HEK293 (cell line): ENCODE data around the gene ZC3H8.

Experiments
- CTCF ChIA-PET: fragments of 350-600 bp; formaldehyde crosslinking; extraction: SDS; loops from one replicate; lab custom pipeline; 2021; ENCODE audit warnings: antibody characterized with exemption; lab: Yijun Ruan, JAX
- POLR2A ChIA-PET: fragments of 300-600 bp; formaldehyde crosslinking; extraction: SDS; loops from one replicate; lab custom pipeline; 2020; ENCODE audit warnings: antibody characterized with exemption, inconsistent platforms; lab: Yijun Ruan, JAX
- H3K27ac ChIP-seq: fragments of 200-500 bp; sonication (Bioruptor generic); 2 replicates; pipeline ENCODE4 v1.5.1; 2014; ENCODE audit warnings: low read depth, low read length, control low read depth, inconsistent platforms; ENCODE audit errors: extremely low read depth
- H3K36me3 ChIP-seq, 2 experiments: fragments of 200-500 bp in 1 of 2; sonication (Bioruptor generic) in 1 of 2; 1 replicate in 1 of 2; 2 replicates in 1 of 2; pipeline ENCODE4 v1.5.1; 2014 to 2017; ENCODE audit warnings: inconsistent platforms in 2 of 2, low read length in 2 of 2; ENCODE audit not compliant: control insufficient read depth in 2 of 2, insufficient read depth in 1 of 2
- H3K4me1 ChIP-seq: fragments of 200-500 bp; sonication (Bioruptor generic); 2 replicates; pipeline ENCODE4 v1.5.1; 2014; ENCODE audit warnings: mild to moderate bottlenecking, low read length, inconsistent platforms; ENCODE audit not compliant: control insufficient read depth, insufficient read depth
- H3K4me3 ChIP-seq: 2 replicates; pipeline ENCODE4 v1.5.1; 2011; ENCODE audit warnings: low read depth, mild to moderate bottlenecking, control low read depth, low read length, moderate library complexity
- H3K9me3 ChIP-seq: fragments of 200-500 bp; sonication (Bioruptor generic); 2 replicates; pipeline ENCODE4 v1.5.1; 2014; ENCODE audit warnings: low read depth, low read length, inconsistent platforms; ENCODE audit not compliant: control insufficient read depth, insufficient read depth
- BCL11B ChIP-seq: fragments of 450-650 bp; formaldehyde crosslinking; IDR thresholded peaks from 2 replicates; pipeline ENCODE4 v1.5.1; 2016; ENCODE audit warnings: low read depth, missing biosample characterization, missing genetic modification characterization
- GLIS2 ChIP-seq: fragments of 450-650 bp; formaldehyde crosslinking; IDR thresholded peaks from 2 replicates; pipeline ENCODE4 v1.5.1; 2016; ENCODE audit warnings: missing biosample characterization, missing genetic modification characterization
- HIC1 ChIP-seq: fragments of 450-650 bp; formaldehyde crosslinking; IDR thresholded peaks from 2 replicates; pipeline ENCODE4 v1.5.1; 2016; ENCODE audit warnings: missing biosample characterization, missing genetic modification characterization
- KLF1 ChIP-seq: fragments of 450-650 bp; formaldehyde crosslinking; IDR thresholded peaks from 2 replicates; pipeline ENCODE4 v1.5.1; 2016; ENCODE audit warnings: missing biosample characterization, missing genetic modification characterization
- KLF17 ChIP-seq: fragments of 450-650 bp; formaldehyde crosslinking; IDR thresholded peaks from 2 replicates; pipeline ENCODE4 v1.5.1; 2016; ENCODE audit warnings: missing biosample characterization, missing genetic modification characterization
- SCRT1 ChIP-seq: fragments of 450-650 bp; formaldehyde crosslinking; IDR thresholded peaks from 2 replicates; pipeline ENCODE4 v1.5.1; 2016; ENCODE audit warnings: missing biosample characterization, missing genetic modification characterization, borderline replicate concordance
- ZBTB21 ChIP-seq: fragments of 450-650 bp; formaldehyde crosslinking; IDR thresholded peaks from 2 replicates; pipeline ENCODE4 v1.5.1; 2017; ENCODE audit warnings: missing biosample characterization, missing genetic modification characterization
- ZBTB26 ChIP-seq: fragments of 450-650 bp; formaldehyde crosslinking; optimal IDR thresholded peaks from 2 replicates; pipeline ENCODE3; 2016; ENCODE audit warnings: missing biosample characterization, mild to moderate bottlenecking, missing genetic modification characterization
- ZNF121 ChIP-seq: fragments of 450-650 bp; formaldehyde crosslinking; IDR thresholded peaks from 2 replicates; pipeline ENCODE4 v1.5.1; 2016; ENCODE audit warnings: missing biosample characterization, missing genetic modification characterization
- ZNF133 ChIP-seq: fragments of 450-650 bp; formaldehyde crosslinking; IDR thresholded peaks from 2 replicates; pipeline ENCODE4 v1.5.1; 2016; ENCODE audit warnings: missing biosample characterization, missing genetic modification characterization
- ZNF148 ChIP-seq: fragments of 450-650 bp; formaldehyde crosslinking; IDR thresholded peaks from 2 replicates; pipeline ENCODE4 v1.5.0; 2017; ENCODE audit warnings: missing biosample characterization, missing genetic modification characterization, borderline replicate concordance
- ZNF2 ChIP-seq: fragments of 450-650 bp; formaldehyde crosslinking; IDR thresholded peaks from 2 replicates; pipeline ENCODE4 v1.5.1; 2016; ENCODE audit warnings: missing biosample characterization, missing genetic modification characterization
- ZNF266 ChIP-seq: fragments of 450-650 bp; formaldehyde crosslinking; IDR thresholded peaks from 2 replicates; pipeline ENCODE4 v1.5.1; 2016; ENCODE audit warnings: missing biosample characterization, missing genetic modification characterization, low read depth
- ZNF341 ChIP-seq: fragments of 450-650 bp; formaldehyde crosslinking; IDR thresholded peaks from 2 replicates; pipeline ENCODE4; 2016; ENCODE audit warnings: low read depth, missing biosample characterization, missing genetic modification characterization
- ZNF366 ChIP-seq: fragments of 450-650 bp; formaldehyde crosslinking; conservative IDR thresholded peaks from 2 replicates; pipeline ENCODE4 v1.5.1; 2016; ENCODE audit warnings: missing biosample characterization, missing genetic modification characterization
- ZNF473 ChIP-seq: fragments of 450-650 bp; formaldehyde crosslinking; IDR thresholded peaks from 2 replicates; pipeline ENCODE4 v1.5.1; 2017; ENCODE audit warnings: missing biosample characterization, missing genetic modification characterization
- ZNF596 ChIP-seq: fragments of 450-650 bp; IDR thresholded peaks from 2 replicates; pipeline ENCODE4 v1.5.0; 2018; ENCODE audit warnings: missing biosample characterization, mild to moderate bottlenecking, missing genetic modification characterization, moderate library complexity
- ZNF600 ChIP-seq: fragments of 450-650 bp; formaldehyde crosslinking; IDR thresholded peaks from 2 replicates; pipeline ENCODE4 v1.5.1; 2016; ENCODE audit warnings: missing biosample characterization, missing genetic modification characterization
- ZNF629 ChIP-seq: fragments of 450-650 bp; formaldehyde crosslinking; IDR thresholded peaks from 2 replicates; pipeline ENCODE4 v1.5.1; 2017; ENCODE audit warnings: missing biosample characterization, missing genetic modification characterization
- ZNF660 ChIP-seq: fragments of 450-650 bp; IDR thresholded peaks from 2 replicates; pipeline ENCODE4 v1.5.1; 2018; ENCODE audit warnings: missing biosample characterization, mild to moderate bottlenecking, missing genetic modification characterization
- ZNF777 ChIP-seq: fragments of 450-650 bp; formaldehyde crosslinking; IDR thresholded peaks from 2 replicates; pipeline ENCODE4 v1.5.1; 2017; ENCODE audit warnings: missing biosample characterization, missing genetic modification characterization, borderline replicate concordance
- ZSCAN16 ChIP-seq: fragments of 450-650 bp; formaldehyde crosslinking; IDR thresholded peaks from 2 replicates; pipeline ENCODE4 v1.5.1; 2016; ENCODE audit warnings: missing biosample characterization, missing genetic modification characterization
- TF ChIP-seq, protein P1 (sequence below): fragments of 450-650 bp; formaldehyde crosslinking; IDR thresholded peaks from 2 replicates; pipeline ENCODE4 v1.5.1; 2016; ENCODE audit warnings: missing biosample characterization, missing genetic modification characterization

The ZC3H8 gene

DNA sequence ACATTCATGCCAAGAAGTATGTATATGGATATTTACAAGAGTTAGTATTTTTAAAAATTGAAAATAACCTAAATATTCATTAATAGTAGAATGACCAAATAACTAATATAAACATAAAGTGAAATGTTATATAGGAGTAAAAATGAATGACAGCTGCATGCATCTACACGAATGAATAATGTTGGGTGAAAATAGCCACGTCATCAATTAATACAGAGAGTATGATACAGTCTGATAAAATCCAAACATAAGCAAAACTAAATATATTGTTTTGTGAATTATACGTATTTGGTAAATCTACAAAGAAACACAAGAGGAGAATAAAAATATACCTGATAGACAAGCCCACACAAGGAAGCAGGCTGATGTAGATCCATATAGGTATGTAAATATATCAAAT lies 24.5 kb downstream of the ZC3H8 start:
- CTCF ChIA-PET = no interaction called here
- Histone ChIP-seq H3K4me3 (no peak overlapping the region), H3K36me3 (peaks cover 20 to 24% of the 10 kb centered on the region in 2 experiments), H3K9me3 (no peaks in the 10 kb centered on the region), H3K4me1 (no peaks in the 10 kb centered on the region), H3K27ac (no peak overlapping the region)
- POLR2A ChIA-PET = no interaction called here
- TF ChIP-seq ZNF473 (tag by site-specific recombination) (no peak), ZNF133 (tag by site-specific recombination) (no peak), BCL11B (tag by site-specific recombination) (no peak), ZNF266 (tag by site-specific recombination) (no peak), GLIS2 (no peak), HIC1 (tag by site-specific recombination) (no peak), ZNF341 (tag by site-specific recombination) (no peak), ZNF660 (tag by site-specific recombination) (no peak), ZNF121 (tag by site-specific recombination) (no peak), ZNF596 (tag by site-specific recombination) (no peak), ZBTB26 (tag by site-specific recombination) (no peak), KLF1 (no peak)

DNA sequence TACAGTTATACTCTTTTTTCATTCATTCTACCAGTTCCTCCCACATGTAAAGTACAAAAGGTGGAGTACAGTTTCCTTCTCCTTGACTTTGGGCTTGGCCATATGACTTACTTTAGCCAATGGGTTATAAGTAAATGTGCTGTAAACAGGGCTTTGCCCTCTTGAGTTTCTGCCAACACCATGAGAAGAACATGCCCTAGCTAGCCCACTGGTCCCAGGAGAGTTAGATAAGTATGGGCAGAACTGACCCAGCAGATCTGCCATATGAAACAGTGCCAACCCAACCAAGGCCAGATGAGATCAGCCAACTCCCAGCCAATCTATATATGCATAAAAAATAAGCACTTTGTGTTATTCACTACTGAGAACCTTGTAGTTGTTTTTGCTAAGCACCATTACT lies 25.5 kb downstream of the ZC3H8 start:
- Histone ChIP-seq H3K36me3 (peaks cover 20 to 23% of the 10 kb centered on the region in 2 experiments), H3K9me3 (no peaks in the 10 kb centered on the region), H3K27ac (no peak overlapping the region), H3K4me1 (no peaks in the 10 kb centered on the region), H3K4me3 (no peak overlapping the region)
- CTCF ChIA-PET = interaction anchor here (0.6 kb wide), 1 partner anchor 349 kb away, joined by 6 read pairs; no protein-coding TSS in a partner anchor
- POLR2A ChIA-PET = no interaction called here
- TF ChIP-seq ZNF629 (tag by site-specific recombination) (0 out of 2 replicates have a peak, but pooled peaks have one; percentile 14), ZNF366 (tag by site-specific recombination) (0 out of 2 replicates have a peak, but pooled peaks have one; percentile 11), ZNF600 (tag by site-specific recombination) (0 out of 2 replicates have a peak, but pooled peaks have one; percentile 48), SCRT1 (tag by site-specific recombination) (no peak), ZBTB21 (tag by site-specific recombination) (no peak)
- TF ChIP-seq, protein P1, sequence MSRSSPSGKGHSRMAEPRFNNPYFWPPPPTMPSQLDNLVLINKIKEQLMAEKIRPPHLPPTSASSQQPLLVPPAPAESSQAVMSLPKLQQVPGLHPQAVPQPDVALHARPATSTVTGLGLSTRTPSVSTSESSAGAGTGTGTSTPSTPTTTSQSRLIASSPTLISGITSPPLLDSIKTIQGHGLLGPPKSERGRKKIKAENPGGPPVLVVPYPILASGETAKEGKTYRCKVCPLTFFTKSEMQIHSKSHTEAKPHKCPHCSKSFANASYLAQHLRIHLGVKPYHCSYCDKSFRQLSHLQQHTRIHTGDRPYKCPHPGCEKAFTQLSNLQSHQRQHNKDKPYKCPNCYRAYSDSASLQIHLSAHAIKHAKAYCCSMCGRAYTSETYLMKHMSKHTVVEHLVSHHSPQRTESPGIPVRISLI (tag by site-specific recombination) = 0 out of 2 replicates have a peak, but pooled peaks have one; percentile 15

DNA sequence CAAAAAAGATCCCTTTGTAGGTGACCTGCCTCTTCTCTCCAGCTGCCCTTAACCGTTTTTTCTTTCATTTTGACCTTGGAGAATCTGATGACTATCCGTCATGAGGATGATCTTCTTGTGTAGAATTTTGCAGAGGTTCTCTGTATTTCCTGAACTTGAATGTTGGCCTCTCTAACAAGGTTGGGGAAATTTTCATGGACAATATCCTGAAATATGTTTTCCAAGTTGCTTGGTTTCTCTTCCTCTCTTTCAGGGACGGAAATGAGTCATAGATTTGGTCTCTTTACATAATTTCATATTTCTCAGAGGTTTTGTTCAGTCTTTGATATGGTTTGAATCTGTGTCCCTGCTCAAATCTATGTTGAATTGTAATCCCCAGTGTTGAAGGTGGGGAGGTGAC lies 34.0 kb downstream of the ZC3H8 start:
- Histone ChIP-seq H3K4me3 (no peak overlapping the region), H3K36me3 (peaks cover 12 to 28% of the 10 kb centered on the region in 2 experiments; a peak in 2 of 3 replicates), H3K9me3 (no peaks in the 10 kb centered on the region), H3K4me1 (no peaks in the 10 kb centered on the region), H3K27ac (no peak overlapping the region)
- ChIA-PET CTCF (no interaction called here), POLR2A (interaction anchor here (1.2 kb wide), 1 partner anchor 166 kb away, joined by 3 read pairs; the partner anchor contains the start of gene TMEM87B)
- TF ChIP-seq ZNF777 (tag by site-specific recombination) = no peak
- TF ChIP-seq ZSCAN16 (tag by site-specific recombination) = no peak
- no peak for TF ChIP-seq ZNF148 (tag by site-specific recombination)
- TF ChIP-seq KLF17 (tag by site-specific recombination) = no peak
- no peak for TF ChIP-seq ZNF2 (tag by site-specific recombination)
